Measurements from ENCODE around the gene TAC4.

TAC4 gene

GRCh38 chr17:49798738-49799137 lies 49.1 kb downstream of the TAC4 start:
- DNase-seq (ENCODE audit: low read depth), result no peak

- DNase-seq (ENCODE audit: low read depth), result no peak
These were observed 49.7 kb downstream of the TAC4 start for GRCh38 chr17:49798182-49798581.

DNA sequence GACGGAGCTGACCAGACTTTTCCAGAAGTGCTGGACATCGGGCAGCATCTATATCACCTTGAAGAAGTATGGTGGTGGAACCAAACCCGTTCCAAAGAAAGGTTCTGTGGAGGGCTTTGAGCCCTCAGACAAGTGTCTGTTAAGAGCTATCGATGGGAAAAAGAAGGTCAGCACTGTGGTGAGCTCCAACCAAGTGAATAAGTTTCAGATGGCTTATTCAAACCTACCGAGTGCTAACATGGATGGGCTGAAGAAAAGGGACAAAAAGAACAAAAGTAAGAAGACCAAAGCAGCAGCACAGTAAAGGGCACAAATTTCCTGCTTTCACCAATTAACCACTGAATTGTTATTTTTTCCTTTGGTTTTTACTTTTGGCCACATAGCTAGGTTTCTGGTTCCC lies 52.5 kb downstream of the TAC4 start:
- no peak for DNase-seq (ENCODE audit: low read depth)

GRCh38 chr17:49793309-49793708 lies 54.6 kb downstream of the TAC4 start:
- no peak for DNase-seq (ENCODE audit: low read depth)

DNA sequence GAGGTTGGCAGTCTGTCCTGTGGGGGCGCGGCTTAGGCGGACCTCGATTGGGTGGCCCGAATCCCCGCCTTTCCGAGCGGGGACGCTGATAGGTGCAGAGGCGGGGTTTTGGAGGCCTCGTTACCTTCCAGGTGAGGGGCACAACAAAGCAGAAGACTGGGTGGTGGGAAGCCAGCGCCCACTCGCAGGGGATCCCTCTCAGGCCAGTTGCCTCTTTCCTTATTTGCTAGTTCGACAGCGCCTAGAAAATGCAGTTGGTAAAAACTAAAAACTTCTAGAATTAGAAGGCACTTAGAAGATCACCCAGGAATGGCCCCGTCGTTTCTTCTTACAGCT lies 58.7 kb downstream of the TAC4 start:
- DNase-seq (ENCODE audit: low read depth), result no peak

DNA sequence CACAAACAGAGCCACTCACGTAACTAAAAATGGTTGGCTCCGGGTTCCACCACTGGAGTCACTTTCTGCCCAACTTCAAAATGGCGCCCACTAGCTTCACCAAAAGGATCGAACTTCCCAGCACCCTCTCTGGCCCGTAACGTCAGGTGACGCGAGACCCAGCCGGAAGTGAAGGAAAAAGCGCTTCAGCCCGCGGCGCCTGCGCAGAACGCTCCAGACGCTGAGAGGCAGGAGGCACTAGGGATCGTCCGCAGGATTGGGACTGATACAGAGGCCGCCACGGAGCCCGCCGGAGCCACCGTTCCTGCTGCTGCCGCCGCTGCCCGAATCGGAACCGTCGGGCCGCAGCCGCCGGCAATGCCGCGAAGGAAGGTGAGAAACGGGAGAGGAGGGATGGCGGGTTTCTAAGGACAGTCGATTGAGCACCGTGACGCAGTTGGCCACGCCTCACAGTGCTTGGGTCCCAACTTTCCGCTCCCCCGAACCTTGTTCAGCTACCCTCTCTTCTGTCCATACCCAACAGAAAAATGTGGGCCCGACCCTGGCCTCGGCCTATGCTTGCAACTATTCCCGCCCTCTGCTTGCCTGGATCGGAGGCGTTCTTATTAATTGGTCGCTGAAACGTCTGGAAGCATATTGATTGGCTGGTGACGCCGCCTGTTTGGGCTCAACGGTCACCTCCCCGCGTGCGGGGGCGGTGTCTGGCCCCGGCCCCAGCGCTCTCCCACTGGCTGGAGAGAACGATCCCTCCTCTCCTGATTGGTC lies 59.2 kb downstream of the TAC4 start, which contains the start of gene KAT7:
KAT7 (plus strand) TSS at position 204 of the 765 bp plus-strand sequence; CDS start at position 358, 154 bp downstream.
- peak; percentile 97 for DNase-seq (ENCODE audit: low read depth)

All from stimulated activated CD4-positive, alpha-beta T cell treated with anti-CD3 and anti-CD28 coated beads, Interleukin-2, amount 100 ng/mL, for 4 hours (primary cell).